ENCODE measurements around the gene RNASE11. TPM values are rescaled to one million over a fixed set of nuclear protein-coding genes. Genes with fewer than 3 reads are reported as not detected.

The RNASE11 gene
- total RNA-seq, 1 donor from 2014 or later = not detected

- Histone ChIP-seq H3K9me3 (ENCODE audit: low read depth) (no peaks in the 10 kb centered on the region), H3K79me2 (ENCODE audit: low read depth) (no peaks in the 10 kb centered on the region), H2AFZ (replicated peaks) (no peak overlapping the region), H3K27me3 (no peaks in the 10 kb centered on the region), H3K4me2 (no peak overlapping the region), H3F3A (ENCODE audit: low read depth) (no peaks in the 10 kb centered on the region), H3K4me3 (no peak overlapping the region), H3K27ac (no peak overlapping the region), H4K20me1 (ENCODE audit: low read depth) (no peaks in the 10 kb centered on the region), H3K9ac (no peak overlapping the region), H3K36me3 (no peaks in the 10 kb centered on the region), H3K4me1 (no peaks in the 10 kb centered on the region)
- Mint-ChIP-seq H3K9me3 (no peaks in the 10 kb centered on the region), H3K27me3 (ENCODE audit: insufficient read depth, low read depth) (peaks cover 2% of the 10 kb centered on the region), H3K4me1 (no peaks in the 10 kb centered on the region), H3K27ac (no peak overlapping the region), H3K4me3 (no peak overlapping the region), H3K36me3 (no peaks in the 10 kb centered on the region)
- no peak for DNase-seq (ENCODE audit: low spot score)
- no peak for TF ChIP-seq EZH2phosphoT487 (IDR thresholded peaks at IDR 0.05)
- TF ChIP-seq CTCF (IDR thresholded peaks at IDR 0.05) = no peak
- no peak for TF ChIP-seq EZH2 (IDR thresholded peaks at IDR 0.05)
Observed at GRCh38 chr14:20546877-20547276, 40.9 kb downstream of the RNASE11 start.

GRCh38 chr14:20539906-20540305 is 47.9 kb downstream of the RNASE11 start:
- Mint-ChIP-seq H3K27ac (no peak overlapping the region), H3K36me3 (no peaks in the 10 kb centered on the region), H3K4me1 (no peaks in the 10 kb centered on the region), H3K9me3 (no peaks in the 10 kb centered on the region), H3K4me3 (no peak overlapping the region), H3K27me3 (ENCODE audit: insufficient read depth, low read depth) (no peaks in the 10 kb centered on the region)
- Histone ChIP-seq H3K9me3 (ENCODE audit: low read depth) (no peaks in the 10 kb centered on the region), H3K79me2 (ENCODE audit: low read depth) (no peaks in the 10 kb centered on the region), H3K4me1 (no peaks in the 10 kb centered on the region), H3K4me3 (no peak overlapping the region), H2AFZ (replicated peaks) (no peak overlapping the region), H3K27ac (no peak overlapping the region), H3K4me2 (no peak overlapping the region), H4K20me1 (ENCODE audit: low read depth) (no peaks in the 10 kb centered on the region), H3K27me3 (no peaks in the 10 kb centered on the region), H3K36me3 (no peaks in the 10 kb centered on the region), H3K9ac (no peak overlapping the region), H3F3A (ENCODE audit: low read depth) (no peaks in the 10 kb centered on the region)
- TF ChIP-seq EZH2 (IDR thresholded peaks at IDR 0.05) (no peak), EZH2phosphoT487 (IDR thresholded peaks at IDR 0.05) (no peak), CTCF (IDR thresholded peaks at IDR 0.05) (no peak)
- DNase-seq (ENCODE audit: low spot score) = no peak

Other genes with a start within 250 kb of the RNASE11 start
- 33.2 and 47.2 TPM in 2 replicates for gene PARP2, start 244.4 kb downstream of the RNASE11 start, total RNA-seq (ENCODE audit: low replicate concordance)
- 10.9 and 19.8 TPM in 2 replicates for gene TEP1, start 174.5 kb downstream of the RNASE11 start, total RNA-seq (ENCODE audit: low replicate concordance)
- 0.22 TPM in 1 of 2 replicates, not detected in the other for gene KLHL33, start 151.8 kb downstream of the RNASE11 start, total RNA-seq (ENCODE audit: low replicate concordance)
- gene OSGEP, start 133.2 kb downstream of the RNASE11 start, total RNA-seq (ENCODE audit: low replicate concordance) = 62.5 and 67.0 TPM in 2 replicates
- gene APEX1, start 132.8 kb downstream of the RNASE11 start, total RNA-seq (ENCODE audit: low replicate concordance) = 76.6 and 118 TPM in 2 replicates
- 24.1 and 35.3 TPM in 2 replicates for gene PIP4P1, start 126.6 kb downstream of the RNASE11 start, total RNA-seq (ENCODE audit: low replicate concordance)
- gene PNP, start 118.6 kb downstream of the RNASE11 start, total RNA-seq (ENCODE audit: low replicate concordance) = 43.6 and 50.6 TPM in 2 replicates
- not detected in 2 replicates for gene RNASE10, start 82.5 kb downstream of the RNASE11 start, total RNA-seq (ENCODE audit: low replicate concordance)
- not detected in 2 replicates for gene RNASE9, start 27.0 kb downstream of the RNASE11 start, total RNA-seq (ENCODE audit: low replicate concordance)
- gene RNASE12, start 3.4 kb upstream of the RNASE11 start, total RNA-seq (ENCODE audit: low replicate concordance) = not detected in 2 replicates
- not detected in 2 replicates for gene OR6S1, start 53.7 kb upstream of the RNASE11 start, total RNA-seq (ENCODE audit: low replicate concordance)
- 2.0 and 2.1 TPM in 2 replicates for gene RNASE4, start 96.6 kb upstream of the RNASE11 start, total RNA-seq (ENCODE audit: low replicate concordance)
- 0.99 TPM in 1 of 2 replicates, not detected in the other for gene ANG, start 100.8 kb upstream of the RNASE11 start, total RNA-seq (ENCODE audit: low replicate concordance)
- not detected in 2 replicates for gene EDDM3A, start 157.9 kb upstream of the RNASE11 start, total RNA-seq (ENCODE audit: low replicate concordance)
- gene EDDM3B, start 180.4 kb upstream of the RNASE11 start, total RNA-seq (ENCODE audit: low replicate concordance) = not detected in 2 replicates
- not detected in 2 replicates for gene RNASE6, start 193.3 kb upstream of the RNASE11 start, total RNA-seq (ENCODE audit: low replicate concordance)
- gene RNASE1, start 214.8 kb upstream of the RNASE11 start, total RNA-seq (ENCODE audit: low replicate concordance) = 5.7 TPM in 1 of 2 replicates, not detected in the other

All from neural progenitor cell (in vitro differentiated cells).